HEK293 (cell line): Measurements from ENCODE around the gene TECTA.

Source experiments
- CTCF ChIA-PET: fragments of 350-600 bp; formaldehyde crosslinking; extraction: SDS; loops from one replicate; lab custom pipeline; 2021; ENCODE audit warnings: antibody characterized with exemption; lab: Yijun Ruan, JAX
- POLR2A ChIA-PET: fragments of 300-600 bp; formaldehyde crosslinking; extraction: SDS; loops from one replicate; lab custom pipeline; 2020; ENCODE audit warnings: antibody characterized with exemption, inconsistent platforms; lab: Yijun Ruan, JAX
- H3K27ac ChIP-seq: fragments of 200-500 bp; sonication (Bioruptor generic); 2 replicates; pipeline ENCODE4 v1.5.1; 2014; ENCODE audit warnings: low read depth, low read length, control low read depth, inconsistent platforms; ENCODE audit errors: extremely low read depth
- H3K36me3 ChIP-seq, 2 experiments: fragments of 200-500 bp in 1 of 2; sonication (Bioruptor generic) in 1 of 2; 1 replicate in 1 of 2; 2 replicates in 1 of 2; pipeline ENCODE4 v1.5.1; 2014 to 2017; ENCODE audit warnings: inconsistent platforms in 2 of 2, low read length in 2 of 2; ENCODE audit not compliant: control insufficient read depth in 2 of 2, insufficient read depth in 1 of 2
- H3K4me1 ChIP-seq: fragments of 200-500 bp; sonication (Bioruptor generic); 2 replicates; pipeline ENCODE4 v1.5.1; 2014; ENCODE audit warnings: mild to moderate bottlenecking, low read length, inconsistent platforms; ENCODE audit not compliant: control insufficient read depth, insufficient read depth
- H3K4me3 ChIP-seq: 2 replicates; pipeline ENCODE4 v1.5.1; 2011; ENCODE audit warnings: low read depth, mild to moderate bottlenecking, control low read depth, low read length, moderate library complexity
- H3K9me3 ChIP-seq: fragments of 200-500 bp; sonication (Bioruptor generic); 2 replicates; pipeline ENCODE4 v1.5.1; 2014; ENCODE audit warnings: low read depth, low read length, inconsistent platforms; ENCODE audit not compliant: control insufficient read depth, insufficient read depth
- FEZF1 ChIP-seq: fragments of 450-650 bp; formaldehyde crosslinking; IDR thresholded peaks from 2 replicates; pipeline ENCODE4 v1.5.1; 2016; ENCODE audit warnings: missing biosample characterization, missing genetic modification characterization
- GFI1B ChIP-seq: fragments of 450-650 bp; formaldehyde crosslinking; IDR thresholded peaks from 2 replicates; pipeline ENCODE4 v1.5.1; 2016; ENCODE audit warnings: missing biosample characterization, missing genetic modification characterization
- HOXD13 ChIP-seq: sonication (generic); formaldehyde crosslinking; IDR thresholded peaks from 2 replicates; pipeline ENCODE4 v1.8.0; 2022; ENCODE audit warnings: missing genetic modification reagents, borderline replicate concordance
- KLF16 ChIP-seq: fragments of 450-650 bp; formaldehyde crosslinking; IDR thresholded peaks from 2 replicates; pipeline ENCODE4 v1.5.1; 2017; ENCODE audit warnings: missing biosample characterization, missing genetic modification characterization
- MZF1 ChIP-seq: fragments of 450-650 bp; formaldehyde crosslinking; IDR thresholded peaks from 2 replicates; pipeline ENCODE4 v1.5.1; 2017; ENCODE audit warnings: missing biosample characterization, missing genetic modification characterization, borderline replicate concordance
- OSR2 ChIP-seq: fragments of 450-650 bp; formaldehyde crosslinking; IDR thresholded peaks from 2 replicates; pipeline ENCODE4 v1.5.1; 2016; ENCODE audit warnings: missing biosample characterization, missing genetic modification characterization
- PRDM10 ChIP-seq: fragments of 450-650 bp; formaldehyde crosslinking; IDR thresholded peaks from 2 replicates; pipeline ENCODE4 v1.5.1; 2016; ENCODE audit warnings: missing biosample characterization, missing genetic modification characterization
- RBAK ChIP-seq: fragments of 450-650 bp; formaldehyde crosslinking; IDR thresholded peaks from 2 replicates; pipeline ENCODE4 v1.5.1; 2016; ENCODE audit warnings: missing biosample characterization, missing genetic modification characterization
- SALL2 ChIP-seq: fragments of 450-650 bp; formaldehyde crosslinking; IDR thresholded peaks from 2 replicates; pipeline ENCODE4 v1.5.0; 2017; ENCODE audit warnings: missing biosample characterization, mild to moderate bottlenecking, missing genetic modification characterization, borderline replicate concordance
- TCF7L2 ChIP-seq: IDR thresholded peaks from 2 replicates; pipeline ENCODE4 v1.6.1; 2011; ENCODE audit warnings: low read depth, mild to moderate bottlenecking, inconsistent platforms, low read length, moderate library complexity, borderline replicate concordance
- ZBTB20 ChIP-seq: fragments of 450-650 bp; formaldehyde crosslinking; IDR thresholded peaks from 2 replicates; pipeline ENCODE4 v1.5.1; 2016; ENCODE audit warnings: missing biosample characterization, missing genetic modification characterization
- ZEB2 ChIP-seq: fragments of 450-650 bp; formaldehyde crosslinking; IDR thresholded peaks from 2 replicates; pipeline ENCODE4 v1.5.1; 2016; ENCODE audit warnings: missing biosample characterization, missing genetic modification characterization
- ZFHX2 ChIP-seq: fragments of 450-650 bp; formaldehyde crosslinking; conservative IDR thresholded peaks from 2 replicates; pipeline ENCODE4 v1.5.1; 2016; ENCODE audit warnings: missing biosample characterization, missing genetic modification characterization
- ZFP3 ChIP-seq: fragments of 450-650 bp; formaldehyde crosslinking; IDR thresholded peaks from 2 replicates; pipeline ENCODE4 v1.5.1; 2016; ENCODE audit warnings: low read depth, missing biosample characterization, missing genetic modification characterization
- ZNF138 ChIP-seq: fragments of 450-650 bp; formaldehyde crosslinking; IDR thresholded peaks from 2 replicates; pipeline ENCODE4 v1.5.1; 2016; ENCODE audit warnings: missing biosample characterization, missing genetic modification characterization, borderline replicate concordance
- ZNF394 ChIP-seq: fragments of 450-650 bp; formaldehyde crosslinking; IDR thresholded peaks from 2 replicates; pipeline ENCODE4 v1.5.1; 2016; ENCODE audit warnings: missing biosample characterization, missing genetic modification characterization, mild to moderate bottlenecking, moderate library complexity, borderline replicate concordance
- ZNF48 ChIP-seq: fragments of 450-650 bp; formaldehyde crosslinking; IDR thresholded peaks from 2 replicates; pipeline ENCODE4 v1.5.1; 2016; ENCODE audit warnings: missing biosample characterization, missing genetic modification characterization
- ZNF514 ChIP-seq: fragments of 450-650 bp; formaldehyde crosslinking; IDR thresholded peaks from 2 replicates; pipeline ENCODE4 v1.5.1; 2016; ENCODE audit warnings: missing biosample characterization, missing genetic modification characterization
- ZNF521 ChIP-seq: fragments of 450-650 bp; formaldehyde crosslinking; IDR thresholded peaks from 2 replicates; pipeline ENCODE4 v1.5.1; 2017; ENCODE audit warnings: missing biosample characterization, mild to moderate bottlenecking, missing genetic modification characterization
- ZNF571 ChIP-seq: fragments of 450-650 bp; formaldehyde crosslinking; IDR thresholded peaks from 2 replicates; pipeline ENCODE4 v1.5.0; 2017; ENCODE audit warnings: missing biosample characterization, missing genetic modification characterization
- ZNF664 ChIP-seq: fragments of 450-650 bp; formaldehyde crosslinking; IDR thresholded peaks from 2 replicates; pipeline ENCODE4 v1.5.1; 2016; ENCODE audit warnings: missing biosample characterization, missing genetic modification characterization
- ZNF670 ChIP-seq: fragments of 450-650 bp; formaldehyde crosslinking; IDR thresholded peaks from 2 replicates; pipeline ENCODE4 v1.5.1; 2016; ENCODE audit warnings: missing biosample characterization, missing genetic modification characterization, low read depth
- ZNF701 ChIP-seq: fragments of 450-650 bp; formaldehyde crosslinking; IDR thresholded peaks from 2 replicates; pipeline ENCODE4 v1.5.1; 2016; ENCODE audit warnings: missing biosample characterization, missing genetic modification characterization
- ZNF707 ChIP-seq: fragments of 450-650 bp; formaldehyde crosslinking; IDR thresholded peaks from 2 replicates; pipeline ENCODE4 v1.5.1; 2016; ENCODE audit warnings: missing biosample characterization, missing genetic modification characterization
- TF ChIP-seq, protein P1 (sequence below): fragments of 450-650 bp; formaldehyde crosslinking; IDR thresholded peaks from 2 replicates; pipeline ENCODE4 v1.5.1; 2016; ENCODE audit warnings: missing biosample characterization, missing genetic modification characterization
- TF ChIP-seq, protein P2 (sequence below): fragments of 450-650 bp; formaldehyde crosslinking; IDR thresholded peaks from 2 replicates; pipeline ENCODE4 v1.5.1; 2016; ENCODE audit warnings: missing biosample characterization, missing genetic modification characterization

TECTA gene

DNA sequence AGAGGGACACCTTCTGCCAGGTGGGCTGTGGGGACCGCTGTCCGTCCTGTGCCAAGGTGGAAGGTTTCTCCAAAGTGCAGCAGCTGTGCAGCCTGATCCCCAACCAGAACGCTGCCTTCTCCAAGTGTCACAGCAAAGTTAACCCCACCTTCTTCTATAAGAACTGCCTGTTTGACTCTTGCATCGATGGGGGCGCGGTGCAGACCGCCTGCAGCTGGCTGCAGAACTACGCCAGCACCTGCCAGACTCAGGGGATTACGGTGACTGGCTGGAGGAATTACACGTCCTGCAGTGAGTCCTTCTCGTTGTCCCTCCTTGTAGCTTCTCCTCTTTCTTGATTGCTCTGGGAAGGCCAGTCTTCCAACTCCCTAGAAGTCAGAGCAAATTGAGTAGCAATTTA, 44.8 kb downstream of the TECTA start (continued):
- TF ChIP-seq PRDM10 (tag by site-specific recombination), result no peak
- no peak for TF ChIP-seq FEZF1 (tag by site-specific recombination)
- TF ChIP-seq HOXD13 (CRISPR knock-in tag), result no peak
- TF ChIP-seq ZNF48 (tag by site-specific recombination), result no peak

DNA sequence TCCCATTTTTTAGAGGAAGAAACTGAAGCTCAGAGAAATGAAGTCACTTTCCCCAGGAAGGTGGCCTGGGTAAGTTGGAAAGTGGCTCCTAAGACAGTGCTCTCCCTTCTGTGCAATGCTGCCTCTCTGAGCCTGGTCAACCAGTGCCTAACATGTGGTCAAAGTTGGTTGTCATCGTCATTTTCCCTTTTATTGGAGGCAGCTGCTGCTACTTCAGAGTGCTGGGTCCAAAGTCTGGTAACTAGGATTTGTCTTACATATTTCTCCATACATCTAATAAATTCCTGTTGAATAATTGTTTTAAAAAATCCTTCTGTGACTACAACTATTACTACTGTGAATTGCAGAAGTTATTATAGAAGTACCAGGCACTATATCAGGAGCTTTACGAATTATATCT, 48.1 kb downstream of the TECTA start:
- no peaks in the 10 kb centered on the region for H3K9me3 ChIP-seq
- no peak overlapping the region for H3K4me3 ChIP-seq
- TF ChIP-seq OSR2 (tag by site-specific recombination) (no peak), ZNF670 (no peak)
- H3K4me1 ChIP-seq, result no peaks in the 10 kb centered on the region
- CTCF ChIA-PET, result interaction anchor here (0.5 to 3.4 kb wide), 3 partner anchors 45 to 345 kb away, joined by 3 to 9 read pairs (median 3); no protein-coding TSS in a partner anchor
- no peak overlapping the region for H3K27ac ChIP-seq
- no peaks in the 10 kb centered on the region for H3K36me3 ChIP-seq
- POLR2A ChIA-PET, result no interaction called here

DNA sequence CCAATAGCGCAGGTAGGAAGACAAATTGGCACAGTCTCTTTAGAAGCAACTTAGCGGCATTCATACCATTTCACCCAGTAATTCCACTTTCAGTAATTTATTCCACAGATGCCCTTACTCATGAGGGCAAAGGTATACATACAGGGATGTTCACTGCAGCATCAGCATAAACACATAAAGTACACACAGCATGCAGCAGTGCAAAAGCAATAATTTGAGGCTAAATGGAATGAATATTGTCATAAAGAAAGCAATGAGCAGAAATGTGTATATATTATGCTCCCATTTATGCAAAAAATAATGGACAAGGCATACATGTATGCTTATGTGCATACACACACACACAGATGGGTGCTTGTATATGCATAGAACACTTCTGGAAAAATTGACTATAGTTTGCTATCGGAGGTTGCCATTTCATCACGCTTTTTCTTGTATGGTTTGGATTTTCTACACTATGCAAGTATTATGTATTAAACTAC, 50.2 kb downstream of the TECTA start:
- ChIA-PET POLR2A (no interaction called here), CTCF (interaction anchor here (0.6 to 1.2 kb wide), 2 partner anchors 43 to 118 kb away, joined by 3 to 6 read pairs; no protein-coding TSS in a partner anchor)
- Histone ChIP-seq H3K4me3 (no peak overlapping the region), H3K27ac (no peak overlapping the region), H3K4me1 (no peaks in the 10 kb centered on the region), H3K36me3 (no peaks in the 10 kb centered on the region), H3K9me3 (no peaks in the 10 kb centered on the region)
- TF ChIP-seq, protein P1, sequence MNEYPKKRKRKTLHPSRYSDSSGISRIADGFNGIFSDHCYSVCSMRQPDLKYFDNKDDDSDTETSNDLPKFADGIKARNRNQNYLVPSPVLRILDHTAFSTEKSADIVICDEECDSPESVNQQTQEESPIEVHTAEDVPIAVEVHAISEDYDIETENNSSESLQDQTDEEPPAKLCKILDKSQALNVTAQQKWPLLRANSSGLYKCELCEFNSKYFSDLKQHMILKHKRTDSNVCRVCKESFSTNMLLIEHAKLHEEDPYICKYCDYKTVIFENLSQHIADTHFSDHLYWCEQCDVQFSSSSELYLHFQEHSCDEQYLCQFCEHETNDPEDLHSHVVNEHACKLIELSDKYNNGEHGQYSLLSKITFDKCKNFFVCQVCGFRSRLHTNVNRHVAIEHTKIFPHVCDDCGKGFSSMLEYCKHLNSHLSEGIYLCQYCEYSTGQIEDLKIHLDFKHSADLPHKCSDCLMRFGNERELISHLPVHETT (tag by site-specific recombination), result no peak
- TF ChIP-seq ZNF664 (tag by site-specific recombination) (no peak), ZNF48 (tag by site-specific recombination) (no peak), ZNF394 (tag by site-specific recombination) (no peak), SALL2 (no peak), GFI1B (tag by site-specific recombination) (no peak), ZFHX2 (tag by site-specific recombination) (no peak), ZFP3 (tag by site-specific recombination) (no peak), MZF1 (tag by site-specific recombination) (no peak), ZNF701 (no peak), ZNF707 (no peak)

- POLR2A ChIA-PET, result no interaction called here
- Histone ChIP-seq H3K4me1 (no peaks in the 10 kb centered on the region), H3K4me3 (no peak overlapping the region), H3K36me3 (no peaks in the 10 kb centered on the region), H3K27ac (no peak overlapping the region), H3K9me3 (no peaks in the 10 kb centered on the region)
- CTCF ChIA-PET, result interaction anchor here (0.7 to 1.9 kb wide), 5 partner anchors 15 to 383 kb away, joined by 3 to 9 read pairs (median 6); no protein-coding TSS in a partner anchor
- no peak for TF ChIP-seq ZNF138 (tag by site-specific recombination)
- no peak for TF ChIP-seq ZNF514 (tag by site-specific recombination)
- no peak for TF ChIP-seq KLF16 (tag by site-specific recombination)
- TF ChIP-seq ZNF571 (tag by site-specific recombination), result no peak
- no peak for TF ChIP-seq ZBTB20
- no peak for TF ChIP-seq RBAK (tag by site-specific recombination)
- no peak for TF ChIP-seq ZNF521 (tag by site-specific recombination)
- no peak for TF ChIP-seq GFI1B (tag by site-specific recombination)
- TF ChIP-seq, protein P2, sequence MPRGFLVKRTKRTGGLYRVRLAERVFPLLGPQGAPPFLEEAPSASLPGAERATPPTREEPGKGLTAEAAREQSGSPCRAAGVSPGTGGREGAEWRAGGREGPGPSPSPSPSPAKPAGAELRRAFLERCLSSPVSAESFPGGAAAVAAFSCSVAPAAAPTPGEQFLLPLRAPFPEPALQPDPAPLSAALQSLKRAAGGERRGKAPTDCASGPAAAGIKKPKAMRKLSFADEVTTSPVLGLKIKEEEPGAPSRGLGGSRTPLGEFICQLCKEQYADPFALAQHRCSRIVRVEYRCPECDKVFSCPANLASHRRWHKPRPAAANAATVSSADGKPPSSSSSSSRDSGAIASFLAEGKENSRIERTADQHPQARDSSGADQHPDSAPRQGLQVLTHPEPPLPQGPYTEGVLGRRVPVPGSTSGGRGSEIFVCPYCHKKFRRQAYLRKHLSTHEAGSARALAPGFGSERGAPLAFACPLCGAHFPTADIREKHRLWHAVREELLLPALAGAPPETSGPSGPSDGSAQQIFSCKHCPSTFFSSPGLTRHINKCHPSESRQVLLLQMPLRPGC, result no peak
- no peak for TF ChIP-seq ZEB2 (tag by site-specific recombination)
- TF ChIP-seq TCF7L2, result no peak
Measured at GRCh38 chr11:121152764-121153163, 51.7 kb downstream of the TECTA start.
